ENCODE measurements around the gene F12.
"Not testable (repeated sequence)": the region's sequence is repeated elsewhere in the genome, so short reads cannot be mapped to it uniquely, and the experiment has no call there.

Gene F12

GRCh38 chr5:177425196-177425800, 15.9 kb upstream of the F12 start:
- in situ Hi-C loops (cut with MboI; ENCODE audit: low pct_unique_long_range_greater_than_20kb, low sequenced_read_pairs) = no loop called here
- no peak for DNase-seq

GRCh38 chr5:177423671-177424070, 14.3 kb upstream of the F12 start:
- in situ Hi-C loops (cut with MboI; ENCODE audit: low pct_unique_long_range_greater_than_20kb, low sequenced_read_pairs) = no loop called here
- no peak for DNase-seq

- no peak for DNase-seq
- in situ Hi-C loops (cut with MboI; ENCODE audit: low pct_unique_long_range_greater_than_20kb, low sequenced_read_pairs) = no loop called here
Observed at GRCh38 chr5:177421062-177421798, 11.9 kb upstream of the F12 start.

- DNase-seq; in situ Hi-C loops (cut with MboI; ENCODE audit: low pct_unique_long_range_greater_than_20kb, low sequenced_read_pairs): not testable (repeated sequence)
Observed at GRCh38 chr5:177420472-177420871, 11.1 kb upstream of the F12 start.

- in situ Hi-C loops (cut with MboI; ENCODE audit: low pct_unique_long_range_greater_than_20kb, low sequenced_read_pairs) = no loop called here
- DNase-seq = no peak
Observed at GRCh38 chr5:177419046-177419445, 9.7 kb upstream of the F12 start.

GRCh38 chr5:177417081-177417480, 7.7 kb upstream of the F12 start:
- in situ Hi-C loops (cut with MboI; ENCODE audit: low pct_unique_long_range_greater_than_20kb, low sequenced_read_pairs); DNase-seq: not testable (repeated sequence)

GRCh38 chr5:177414481-177414880, 5.1 kb upstream of the F12 start:
- no peak for DNase-seq
- in situ Hi-C loops (cut with MboI; ENCODE audit: low pct_unique_long_range_greater_than_20kb, low sequenced_read_pairs) = no loop called here

GRCh38 chr5:177412603-177413233, 3.4 kb upstream of the F12 start:
- no peak for DNase-seq
- in situ Hi-C loops (cut with MboI; ENCODE audit: low pct_unique_long_range_greater_than_20kb, low sequenced_read_pairs) = no loop called here

GRCh38 chr5:177410575-177410974, 1.2 kb upstream of the F12 start:
- in situ Hi-C loops (cut with MboI; ENCODE audit: low pct_unique_long_range_greater_than_20kb, low sequenced_read_pairs) = no loop called here

GRCh38 chr5:177405805-177406204, 3.6 kb downstream of the F12 start:
- DNase-seq = peak; percentile 75
- in situ Hi-C loops (cut with MboI; ENCODE audit: low pct_unique_long_range_greater_than_20kb, low sequenced_read_pairs) = no loop called here

More at GRCh38 chr5:177410575-177410974, 1.2 kb upstream of the F12 start:
- DNase-seq = no peak

GRCh38 chr5:177405312-177405711, 4.1 kb downstream of the F12 start:
- in situ Hi-C loops (cut with MboI; ENCODE audit: low pct_unique_long_range_greater_than_20kb, low sequenced_read_pairs) = no loop called here
- DNase-seq = no peak

GRCh38 chr5:177404641-177405179, 4.7 kb downstream of the F12 start:
- in situ Hi-C loops (cut with MboI; ENCODE audit: low pct_unique_long_range_greater_than_20kb, low sequenced_read_pairs) = no loop called here

GRCh38 chr5:177403792-177404640, 5.3 kb downstream of the F12 start:
- DNase-seq = peak; percentile 86
- in situ Hi-C loops (cut with MboI; ENCODE audit: low pct_unique_long_range_greater_than_20kb, low sequenced_read_pairs) = no loop called here

More at GRCh38 chr5:177404641-177405179, 4.7 kb downstream of the F12 start:
- no peak for DNase-seq

- DNase-seq = no peak
- in situ Hi-C loops (cut with MboI; ENCODE audit: low pct_unique_long_range_greater_than_20kb, low sequenced_read_pairs) = no loop called here
Observed at GRCh38 chr5:177403102-177403791, 6.1 kb downstream of the F12 start.

GRCh38 chr5:177402271-177403043, 6.9 kb downstream of the F12 start:
- DNase-seq = no peak
- in situ Hi-C loops (cut with MboI; ENCODE audit: low pct_unique_long_range_greater_than_20kb, low sequenced_read_pairs) = no loop called here

- no peak for DNase-seq
- in situ Hi-C loops (cut with MboI; ENCODE audit: low pct_unique_long_range_greater_than_20kb, low sequenced_read_pairs) = no loop called here
Observed at GRCh38 chr5:177399997-177400868, 9.1 kb downstream of the F12 start, which contains the start of gene PFN3. PFN3 (minus strand) TSS chr5:177400661; CDS start chr5:177400576, 85 bp downstream.

- in situ Hi-C loops (cut with MboI; ENCODE audit: low pct_unique_long_range_greater_than_20kb, low sequenced_read_pairs) = no loop called here
- no peak for DNase-seq
Observed at GRCh38 chr5:177397875-177398390, 11.4 kb downstream of the F12 start.

Measured in KBM-7 (cell line).